Mesendoderm (in vitro differentiated cells): Measurements from ENCODE around the gene IL15.

Experiments used
- DNase-seq: peaks from one replicate; pipeline ENCODE4 v3.0.0; 2013
- H2AK5ac ChIP-seq: 2 replicates; pipeline ENCODE4 v1.6.1; 2013; ENCODE audit warnings: low read length, inconsistent platforms
- H2BK120ac ChIP-seq: 2 replicates; pipeline ENCODE4 v1.6.1; 2013; ENCODE audit warnings: low read depth, mild to moderate bottlenecking, low read length, moderate library complexity, mixed read lengths
- H2BK15ac ChIP-seq: replicated peaks from 2 replicates; pipeline ENCODE4 v1.6.1; 2013; ENCODE audit warnings: low read depth, mild to moderate bottlenecking, moderate library complexity
- H2BK5ac ChIP-seq: 2 replicates; pipeline ENCODE4 v1.6.1; 2013; ENCODE audit warnings: low read length, inconsistent platforms
- H3K18ac ChIP-seq: 2 replicates; pipeline ENCODE4 v1.6.1; 2013; ENCODE audit warnings: mild to moderate bottlenecking, low read length, mixed read lengths
- H3K23ac ChIP-seq: one replicate; pipeline ENCODE4 v1.6.1; 2013; ENCODE audit warnings: low read length
- H3K27ac ChIP-seq: 2 replicates; pipeline ENCODE4 v1.5.1; 2013; ENCODE audit warnings: low read depth, mild to moderate bottlenecking, inconsistent platforms, low read length, moderate library complexity
- H3K27me3 ChIP-seq: 2 replicates; pipeline ENCODE4 v1.6.1; 2013; ENCODE audit warnings: low read length, control low read depth, mild to moderate bottlenecking, inconsistent platforms; ENCODE audit not compliant: insufficient read depth, poor library complexity
- H3K36me3 ChIP-seq: 2 replicates; pipeline ENCODE4 v1.6.1; 2013; ENCODE audit warnings: low read length, inconsistent platforms; ENCODE audit not compliant: control insufficient read depth, insufficient read depth
- H3K4ac ChIP-seq: one replicate; pipeline ENCODE4 v1.6.1; 2013; ENCODE audit warnings: low read depth, mild to moderate bottlenecking, low read length, moderate library complexity
- H3K4me1 ChIP-seq: 2 replicates; pipeline ENCODE4 v1.6.1; 2013; ENCODE audit warnings: low read depth, low read length, inconsistent platforms; ENCODE audit not compliant: control insufficient read depth
- H3K4me2 ChIP-seq: 2 replicates; pipeline ENCODE4 v1.6.1; 2013; ENCODE audit warnings: low read length
- H3K4me3 ChIP-seq: 2 replicates; pipeline ENCODE4 v1.5.1; 2013; ENCODE audit warnings: mild to moderate bottlenecking, low read length
- H3K56ac ChIP-seq: one replicate; pipeline ENCODE4 v1.6.1; 2013; ENCODE audit warnings: low read length
- H3K79me1 ChIP-seq: 2 replicates; pipeline ENCODE4 v1.6.1; 2013; ENCODE audit warnings: low read length, inconsistent platforms
- H3K79me2 ChIP-seq: 2 replicates; pipeline ENCODE4 v1.6.1; 2013; ENCODE audit warnings: mild to moderate bottlenecking, low read length; ENCODE audit not compliant: control insufficient read depth, insufficient read depth
- H3K9ac ChIP-seq: 2 replicates; pipeline ENCODE4 v1.6.1; 2013; ENCODE audit warnings: low read length, inconsistent platforms
- H4K5ac ChIP-seq: one replicate; pipeline ENCODE4 v1.6.1; 2013; ENCODE audit warnings: low read length
- H4K8ac ChIP-seq: one replicate; pipeline ENCODE4 v1.6.1; 2013; ENCODE audit warnings: low read depth, mild to moderate bottlenecking, control low read depth, low read length, moderate library complexity
- WGBS: extraction: QIAGEN DNeasy Blood & Tissue Kit; methylation state at CpG from one replicate; pipeline ENCODE4 v1.1.7; 2013; ENCODE audit warnings: low lambda C conversion rate, missing lambda C conversion rate; ENCODE audit not compliant: insufficient coverage; ENCODE audit errors: extremely low coverage; 5-methylcytosine and 5-hydroxymethylcytosine counted together

Gene IL15

DNA sequence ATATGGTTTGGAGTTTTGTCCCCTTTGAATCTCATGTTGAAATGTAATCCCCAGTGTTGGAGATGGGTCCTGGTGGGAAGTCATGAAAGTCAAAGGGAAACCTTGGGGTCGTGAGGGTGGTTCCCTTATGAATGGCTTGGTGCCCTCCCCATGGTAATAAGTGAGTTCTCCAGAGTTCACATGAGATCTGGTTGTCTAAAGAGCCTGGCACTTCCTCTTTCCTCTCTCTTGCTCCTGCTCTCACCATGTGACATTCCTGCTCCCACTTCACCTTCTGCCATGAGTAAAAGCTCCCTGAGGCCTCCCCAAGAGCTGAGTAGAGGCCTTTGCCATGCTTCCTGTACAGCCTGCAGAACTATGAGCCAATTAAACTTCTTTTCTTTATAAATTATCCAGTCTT lies 5.5 kb upstream of the IL15 start:
- H4K5ac ChIP-seq = no peak overlapping the region
- no peak overlapping the region for H3K18ac ChIP-seq
- no peak overlapping the region for H3K23ac ChIP-seq
- H3K4me3 ChIP-seq = no peak overlapping the region
- H3K9ac ChIP-seq = no peak overlapping the region
- no peaks in the 10 kb centered on the region for H3K4me1 ChIP-seq
- no peak overlapping the region for H2BK120ac ChIP-seq
- no peak overlapping the region for H2AK5ac ChIP-seq
- H2BK15ac ChIP-seq = no peak overlapping the region
- H3K36me3 ChIP-seq = no peaks in the 10 kb centered on the region
- no peak overlapping the region for H4K8ac ChIP-seq
- DNase-seq = no peak
- H3K79me2 ChIP-seq = no peaks in the 10 kb centered on the region
- H2BK5ac ChIP-seq = no peak overlapping the region
- H3K27ac ChIP-seq = no peak overlapping the region
- no peaks in the 10 kb centered on the region for H3K27me3 ChIP-seq
- no peak overlapping the region for H3K56ac ChIP-seq
- no peak overlapping the region for H3K4me2 ChIP-seq
- H3K4ac ChIP-seq = no peak overlapping the region
- WGBS = no CpG with 5 or more reads among the region's 1 CpG
- H3K79me1 ChIP-seq = no peaks in the 10 kb centered on the region

DNA sequence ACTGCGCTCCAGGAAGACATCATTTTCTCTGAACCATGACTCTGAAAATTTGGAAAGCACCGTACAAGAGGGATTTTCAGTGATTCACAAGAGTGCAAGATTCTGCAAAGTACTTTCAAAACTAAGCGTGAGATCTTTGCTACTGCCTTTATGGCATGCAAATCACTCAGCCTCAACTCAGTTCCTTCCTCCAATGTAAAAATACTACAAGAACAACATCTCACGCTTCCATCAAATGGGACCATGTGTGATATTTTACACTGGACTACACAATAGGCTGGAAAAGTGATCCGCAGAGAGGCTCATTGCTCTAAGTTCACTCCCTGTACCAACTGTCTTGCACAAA lies 674 bp upstream of the IL15 start:
- no peak for DNase-seq
- no CpG with 5 or more reads among the region's 5 CpGs for WGBS

DNA sequence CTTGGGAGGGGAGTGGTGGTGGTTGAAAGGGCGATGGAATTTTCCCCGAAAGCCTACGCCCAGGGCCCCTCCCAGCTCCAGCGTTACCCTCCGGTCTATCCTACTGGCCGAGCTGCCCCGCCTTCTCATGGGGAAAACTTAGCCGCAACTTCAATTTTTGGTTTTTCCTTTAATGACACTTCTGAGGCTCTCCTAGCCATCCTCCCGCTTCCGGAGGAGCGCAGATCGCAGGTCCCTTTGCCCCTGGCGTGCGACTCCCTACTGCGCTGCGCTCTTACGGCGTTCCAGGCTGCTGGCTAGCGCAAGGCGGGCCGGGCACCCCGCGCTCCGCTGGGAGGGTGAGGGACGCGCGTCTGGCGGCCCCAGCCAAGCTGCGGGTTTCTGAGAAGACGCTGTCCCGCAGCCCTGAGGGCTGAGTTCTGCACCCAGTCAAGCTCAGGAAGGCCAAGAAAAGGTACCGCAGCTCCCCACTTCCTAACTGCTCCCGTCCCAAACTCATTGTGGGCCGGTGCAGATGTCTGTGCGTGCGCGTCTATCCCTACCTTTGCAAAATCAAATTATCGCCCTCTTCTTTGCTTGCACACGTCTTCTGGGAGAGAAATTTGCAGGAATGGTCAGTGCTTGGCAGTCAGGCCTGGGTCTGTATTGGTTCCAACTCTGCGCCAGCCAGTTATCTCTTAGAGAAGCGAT lies 533 bp downstream of the IL15 start:
- H3K79me2 ChIP-seq = no peaks in the 10 kb centered on the region
- no peak overlapping the region for H4K8ac ChIP-seq
- no peak overlapping the region for H2BK120ac ChIP-seq
- H3K18ac ChIP-seq = no peak overlapping the region
- no peaks in the 10 kb centered on the region for H3K4me1 ChIP-seq
- DNase-seq = peak; percentile 65
- H3K4me3 ChIP-seq = peak overlapping the region; percentile 37
- no peaks in the 10 kb centered on the region for H3K36me3 ChIP-seq
- WGBS = no CpG with 5 or more reads among the region's 41 CpGs
- no peak overlapping the region for H2BK5ac ChIP-seq
- no peak overlapping the region for H2BK15ac ChIP-seq
- H4K5ac ChIP-seq = no peak overlapping the region
- H3K27ac ChIP-seq = no peak overlapping the region
- H3K23ac ChIP-seq = no peak overlapping the region
- H3K56ac ChIP-seq = peak overlapping the region; percentile 68
- H3K79me1 ChIP-seq = no peaks in the 10 kb centered on the region
- H3K9ac ChIP-seq = peak overlapping the region; percentile 47
- H3K4ac ChIP-seq = no peak overlapping the region
- H3K4me2 ChIP-seq = peak overlapping the region; percentile 77
- H2AK5ac ChIP-seq = no peak overlapping the region
- no peaks in the 10 kb centered on the region for H3K27me3 ChIP-seq

More for the DNA sequence above, 674 bp upstream of the IL15 start:
- Histone ChIP-seq H3K18ac (no peak overlapping the region), H3K4me3 (no peak overlapping the region), H3K4me2 (peak overlapping the region; percentile 77), H3K27ac (no peak overlapping the region), H3K4ac (no peak overlapping the region), H3K4me1 (no peaks in the 10 kb centered on the region), H3K27me3 (no peaks in the 10 kb centered on the region), H3K36me3 (no peaks in the 10 kb centered on the region), H4K8ac (no peak overlapping the region), H3K23ac (no peak overlapping the region), H2BK15ac (no peak overlapping the region), H2AK5ac (no peak overlapping the region), H2BK120ac (no peak overlapping the region), H3K56ac (no peak overlapping the region), H2BK5ac (no peak overlapping the region), H3K79me2 (no peaks in the 10 kb centered on the region), H4K5ac (no peak overlapping the region), H3K79me1 (no peaks in the 10 kb centered on the region), H3K9ac (no peak overlapping the region)

DNA sequence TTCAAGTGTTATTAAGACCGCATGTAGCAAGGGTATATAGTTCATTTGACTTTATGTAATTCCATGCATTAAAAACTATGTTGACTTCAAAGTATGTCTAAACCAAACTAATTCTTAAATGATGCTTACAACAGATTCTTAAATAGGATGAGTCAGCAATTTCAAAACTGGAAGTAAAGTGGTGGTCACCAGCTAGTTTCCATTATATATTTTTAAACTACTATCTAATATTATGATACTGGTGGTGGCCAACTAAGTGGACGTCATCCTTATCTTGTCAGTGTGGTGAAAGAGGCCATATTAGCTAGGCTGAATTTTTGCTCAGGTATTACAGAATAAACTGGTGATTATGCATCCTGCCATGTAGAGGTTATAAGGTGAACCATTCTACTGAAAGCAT lies 1.2 kb downstream of the IL15 start:
- no peaks in the 10 kb centered on the region for H3K79me1 ChIP-seq
- no peak overlapping the region for H3K18ac ChIP-seq
- no peak overlapping the region for H3K4me2 ChIP-seq
- DNase-seq = no peak
- no peaks in the 10 kb centered on the region for H3K4me1 ChIP-seq
- H3K27ac ChIP-seq = no peak overlapping the region
- H3K9ac ChIP-seq = no peak overlapping the region
- no peak overlapping the region for H3K56ac ChIP-seq
- H3K4ac ChIP-seq = no peak overlapping the region
- H3K36me3 ChIP-seq = no peaks in the 10 kb centered on the region
- no peak overlapping the region for H4K5ac ChIP-seq
- H3K4me3 ChIP-seq = no peak overlapping the region
- no peak overlapping the region for H4K8ac ChIP-seq
- no peak overlapping the region for H2BK120ac ChIP-seq
- H2BK15ac ChIP-seq = no peak overlapping the region
- H3K79me2 ChIP-seq = no peaks in the 10 kb centered on the region
- no peaks in the 10 kb centered on the region for H3K27me3 ChIP-seq
- H2BK5ac ChIP-seq = no peak overlapping the region
- no peak overlapping the region for H3K23ac ChIP-seq
- WGBS = no CpG with 5 or more reads among the region's 2 CpGs
- H2AK5ac ChIP-seq = no peak overlapping the region

DNA sequence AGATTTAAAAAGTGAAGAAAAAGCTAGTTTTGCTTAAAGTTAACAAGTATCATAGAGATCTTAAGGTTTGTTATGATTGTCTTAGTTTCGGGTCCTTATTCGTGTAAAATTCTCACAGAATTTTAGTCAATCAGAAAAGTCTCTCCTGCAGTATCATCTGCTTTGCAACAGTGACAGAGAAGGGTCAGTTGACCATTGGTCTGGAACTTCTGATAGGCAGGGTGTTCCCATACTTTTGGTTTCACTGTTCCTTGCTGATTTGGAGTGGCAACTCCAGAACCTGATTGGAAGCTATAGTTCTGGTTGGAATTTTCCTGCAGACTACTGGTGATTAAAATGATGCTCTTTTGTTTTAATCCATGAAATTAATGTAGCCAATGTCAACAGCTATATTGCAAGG lies 1.8 kb downstream of the IL15 start:
- no peak overlapping the region for H3K4me2 ChIP-seq
- no peak overlapping the region for H3K9ac ChIP-seq
- H2BK120ac ChIP-seq = no peak overlapping the region
- WGBS = no CpG with 5 or more reads among the region's 2 CpGs
- H3K18ac ChIP-seq = no peak overlapping the region
- H4K5ac ChIP-seq = no peak overlapping the region
- H2AK5ac ChIP-seq = no peak overlapping the region
- no peak overlapping the region for H3K27ac ChIP-seq
- H3K79me1 ChIP-seq = no peaks in the 10 kb centered on the region
- no peak for DNase-seq
- no peak overlapping the region for H3K56ac ChIP-seq
- no peaks in the 10 kb centered on the region for H3K4me1 ChIP-seq
- H3K4me3 ChIP-seq = no peak overlapping the region
- H3K79me2 ChIP-seq = no peaks in the 10 kb centered on the region
- H3K4ac ChIP-seq = no peak overlapping the region
- H2BK15ac ChIP-seq = no peak overlapping the region
- no peak overlapping the region for H3K23ac ChIP-seq
- H4K8ac ChIP-seq = no peak overlapping the region
- no peaks in the 10 kb centered on the region for H3K36me3 ChIP-seq
- no peaks in the 10 kb centered on the region for H3K27me3 ChIP-seq
- H2BK5ac ChIP-seq = no peak overlapping the region

DNA sequence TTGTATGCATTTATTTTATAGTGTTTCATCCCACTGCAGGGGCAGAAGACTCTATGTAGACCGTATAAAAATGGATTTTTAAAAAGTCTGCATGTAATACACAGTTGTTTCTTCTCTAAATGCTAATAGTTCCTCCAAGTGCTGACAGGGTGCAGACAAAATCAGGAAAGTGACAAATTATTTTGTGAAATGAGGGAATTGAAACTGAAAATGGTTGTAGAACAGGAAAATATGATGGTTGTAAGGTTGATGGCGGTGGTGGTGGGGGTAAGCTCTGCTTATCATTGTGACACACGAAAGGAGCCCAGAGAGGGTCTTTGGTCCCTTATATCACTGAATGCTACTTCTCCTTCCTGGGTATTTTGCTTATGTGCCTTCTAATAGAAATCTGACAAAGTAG lies 4.3 kb downstream of the IL15 start:
- no peak overlapping the region for H3K4me2 ChIP-seq
- no peaks in the 10 kb centered on the region for H3K27me3 ChIP-seq
- no peak overlapping the region for H4K5ac ChIP-seq
- H3K56ac ChIP-seq = no peak overlapping the region
- H2BK15ac ChIP-seq = no peak overlapping the region
- H3K27ac ChIP-seq = no peak overlapping the region
- DNase-seq = no peak
- H3K4ac ChIP-seq = no peak overlapping the region
- no peak overlapping the region for H2BK5ac ChIP-seq
- no peak overlapping the region for H3K9ac ChIP-seq
- no peak overlapping the region for H3K18ac ChIP-seq
- 100% methylated on average over 1 of the region's 3 CpGs for WGBS
- no peaks in the 10 kb centered on the region for H3K79me1 ChIP-seq
- no peak overlapping the region for H3K23ac ChIP-seq
- H3K4me3 ChIP-seq = no peak overlapping the region
- no peaks in the 10 kb centered on the region for H3K36me3 ChIP-seq
- H2BK120ac ChIP-seq = no peak overlapping the region
- no peak overlapping the region for H4K8ac ChIP-seq
- H3K79me2 ChIP-seq = no peaks in the 10 kb centered on the region
- H2AK5ac ChIP-seq = no peak overlapping the region
- no peaks in the 10 kb centered on the region for H3K4me1 ChIP-seq
